HG03097 (cell line): ENCODE measurements around the gene ATCAY.
"Not testable (repeated sequence)": the region's sequence is repeated elsewhere in the genome, so short reads cannot be mapped to it uniquely, and the experiment has no call there.

Experiments
- ATAC-seq: cut with Tn5 transposase; IDR thresholded peaks from one replicate; pipeline ENCODE4 v1.9.1; 2021; ENCODE audit not compliant: unreplicated experiment, low FRiP score

Gene ATCAY

DNA sequence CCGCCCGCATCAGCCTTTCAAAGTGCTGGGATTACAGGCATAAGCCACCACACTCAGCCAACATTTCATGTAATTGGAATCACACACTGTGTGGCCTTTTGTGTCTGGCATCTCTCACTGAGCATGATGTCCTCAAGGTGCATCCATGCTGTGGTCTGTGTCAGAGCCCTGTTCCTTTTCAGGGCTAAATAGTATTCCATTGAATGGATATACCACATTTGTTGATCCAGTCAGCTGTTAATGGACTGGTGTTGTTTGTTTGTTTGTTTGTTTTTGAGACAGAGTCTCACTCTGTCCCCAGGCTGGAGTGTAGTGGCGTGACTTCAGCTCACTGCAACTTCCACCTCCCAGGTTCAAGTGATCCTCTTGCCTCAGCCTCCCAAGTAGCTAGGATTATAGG is 17.9 kb downstream of the ATCAY start:
- ATAC-seq = no peak

GRCh38 chr19:3899531-3900294 is 19.2 kb downstream of the ATCAY start:
- no peak for ATAC-seq

- ATAC-seq = no peak
Measured at GRCh38 chr19:3902317-3902973, 22.0 kb downstream of the ATCAY start.

- no peak for ATAC-seq
Measured at GRCh38 chr19:3904233-3904632, 23.7 kb downstream of the ATCAY start.

DNA sequence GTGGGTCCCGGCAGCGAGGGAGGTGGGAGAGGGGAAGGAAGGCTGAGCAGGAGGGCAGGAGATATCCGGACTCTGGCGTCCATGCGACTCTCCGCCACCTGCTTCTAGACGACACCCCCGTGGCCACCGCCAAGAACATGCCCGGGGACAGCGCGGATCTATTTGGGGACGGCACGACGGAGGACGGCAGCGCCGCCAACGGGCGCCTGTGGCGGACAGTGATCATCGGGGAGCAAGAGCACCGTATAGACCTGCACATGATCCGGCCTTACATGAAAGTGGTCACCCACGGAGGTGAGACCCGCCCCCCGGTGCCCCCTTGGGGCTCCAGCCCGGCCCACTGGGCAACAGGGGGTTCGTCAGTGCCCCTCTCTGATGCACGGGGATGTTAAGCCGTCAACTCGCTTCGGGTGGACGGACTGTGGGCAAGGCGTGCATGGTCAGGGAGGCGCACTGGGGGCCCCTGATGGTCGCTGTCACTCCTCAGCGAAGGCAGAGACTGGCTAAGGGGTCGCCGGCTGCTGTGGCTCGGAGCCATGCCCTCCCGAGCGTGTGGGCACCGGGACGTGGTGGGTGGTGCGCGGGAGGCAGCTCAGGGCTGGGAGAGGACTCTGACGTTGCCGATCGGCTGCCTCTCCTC is 27.3 kb downstream of the ATCAY start:
- no peak for ATAC-seq

GRCh38 chr19:3908266-3909054 is 28.0 kb downstream of the ATCAY start:
- ATAC-seq = no peak

GRCh38 chr19:3910105-3910504 is 29.6 kb downstream of the ATCAY start:
- ATAC-seq = no peak

DNA sequence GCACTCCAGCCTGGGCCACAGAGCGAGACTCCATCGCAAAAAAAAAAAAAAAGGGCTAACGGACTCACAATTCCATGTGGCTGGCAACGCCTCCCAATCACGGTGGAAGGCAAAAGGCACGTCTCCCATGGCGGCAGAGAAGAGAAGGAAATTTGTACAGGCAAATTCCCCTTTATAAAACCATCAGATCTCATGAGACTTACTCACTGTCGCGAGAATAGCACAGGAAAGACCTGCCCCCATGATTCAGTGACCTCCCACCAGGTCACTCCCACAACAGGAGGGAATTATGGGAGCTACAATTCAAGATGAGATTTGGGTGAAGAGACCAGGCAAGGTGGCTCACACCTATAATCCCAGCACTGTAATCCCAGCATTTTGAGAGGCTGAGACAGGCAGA is 33.7 kb downstream of the ATCAY start:
- no peak for ATAC-seq

DNA sequence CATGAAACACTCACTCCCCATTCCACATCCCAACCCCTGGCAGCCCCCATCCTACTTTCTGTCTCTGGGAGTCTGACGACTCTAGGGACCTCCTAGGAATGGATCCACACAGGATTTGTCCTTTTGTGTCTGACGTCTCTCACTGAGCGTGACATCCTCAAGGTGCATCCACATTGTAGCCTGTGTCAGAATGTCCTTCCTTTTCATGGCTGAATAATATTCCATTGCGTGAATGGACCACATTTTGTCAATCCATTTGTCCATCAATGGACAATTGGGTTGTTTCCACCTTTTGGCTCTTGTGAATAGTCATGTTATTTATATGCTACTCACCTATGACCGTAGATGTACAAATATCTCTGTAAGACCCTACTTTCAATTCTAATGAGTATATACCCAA is 35.5 kb downstream of the ATCAY start:
- no peak for ATAC-seq

GRCh38 chr19:3919793-3920192 is 39.3 kb downstream of the ATCAY start:
- no peak for ATAC-seq

DNA sequence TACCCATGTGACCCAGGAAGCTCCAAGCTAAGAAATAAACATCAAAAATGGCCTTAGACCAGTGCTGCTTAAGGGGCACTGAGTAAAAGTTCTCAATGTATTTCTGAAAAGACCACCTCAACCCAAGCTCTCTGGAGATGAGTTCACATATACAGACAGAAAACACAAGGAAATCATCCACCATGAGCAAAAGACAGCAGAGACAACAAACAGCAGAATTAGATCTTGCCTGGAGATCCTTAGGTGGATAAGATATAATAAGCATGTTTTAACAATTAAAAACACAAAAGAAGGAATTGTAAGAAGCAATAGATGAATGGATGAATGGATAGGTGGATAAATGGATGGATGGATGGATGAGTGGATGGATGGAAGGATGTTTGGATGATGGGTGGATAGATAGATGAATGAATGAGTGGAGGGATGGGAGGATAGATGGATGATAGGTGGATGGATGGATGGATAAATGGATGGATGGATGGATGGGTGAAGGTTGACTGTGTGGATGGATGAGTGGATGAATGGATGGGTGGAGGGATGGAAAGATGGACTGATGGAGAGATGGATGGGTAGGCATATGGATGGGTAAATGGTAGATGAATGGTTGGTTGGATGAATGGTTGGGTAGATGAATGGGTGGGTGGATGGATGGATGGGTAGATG is 42.7 kb downstream of the ATCAY start:
- ATAC-seq = no peak

GRCh38 chr19:3923912-3924311 is 43.4 kb downstream of the ATCAY start:
- ATAC-seq = no peak

DNA sequence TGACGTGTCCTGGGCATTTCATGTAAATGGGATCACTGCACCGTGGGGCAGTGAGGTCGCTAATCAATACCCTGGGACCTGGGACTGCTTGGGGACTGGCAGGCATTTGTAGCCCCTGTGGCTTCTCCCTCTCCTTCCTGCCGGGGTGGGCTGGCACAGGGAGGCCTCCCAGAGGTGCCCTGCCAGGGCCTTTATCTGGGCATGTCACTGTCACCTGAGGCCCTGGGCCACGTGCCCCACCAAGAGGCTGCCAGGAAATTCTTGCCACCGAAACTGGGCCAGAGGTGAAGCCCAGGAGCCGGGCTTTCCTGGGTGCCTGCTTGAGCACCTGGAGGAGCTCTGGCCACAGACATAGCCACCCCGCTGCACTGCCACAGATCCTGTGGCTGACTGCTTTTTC is 50.6 kb downstream of the ATCAY start:
- ATAC-seq = no peak

DNA sequence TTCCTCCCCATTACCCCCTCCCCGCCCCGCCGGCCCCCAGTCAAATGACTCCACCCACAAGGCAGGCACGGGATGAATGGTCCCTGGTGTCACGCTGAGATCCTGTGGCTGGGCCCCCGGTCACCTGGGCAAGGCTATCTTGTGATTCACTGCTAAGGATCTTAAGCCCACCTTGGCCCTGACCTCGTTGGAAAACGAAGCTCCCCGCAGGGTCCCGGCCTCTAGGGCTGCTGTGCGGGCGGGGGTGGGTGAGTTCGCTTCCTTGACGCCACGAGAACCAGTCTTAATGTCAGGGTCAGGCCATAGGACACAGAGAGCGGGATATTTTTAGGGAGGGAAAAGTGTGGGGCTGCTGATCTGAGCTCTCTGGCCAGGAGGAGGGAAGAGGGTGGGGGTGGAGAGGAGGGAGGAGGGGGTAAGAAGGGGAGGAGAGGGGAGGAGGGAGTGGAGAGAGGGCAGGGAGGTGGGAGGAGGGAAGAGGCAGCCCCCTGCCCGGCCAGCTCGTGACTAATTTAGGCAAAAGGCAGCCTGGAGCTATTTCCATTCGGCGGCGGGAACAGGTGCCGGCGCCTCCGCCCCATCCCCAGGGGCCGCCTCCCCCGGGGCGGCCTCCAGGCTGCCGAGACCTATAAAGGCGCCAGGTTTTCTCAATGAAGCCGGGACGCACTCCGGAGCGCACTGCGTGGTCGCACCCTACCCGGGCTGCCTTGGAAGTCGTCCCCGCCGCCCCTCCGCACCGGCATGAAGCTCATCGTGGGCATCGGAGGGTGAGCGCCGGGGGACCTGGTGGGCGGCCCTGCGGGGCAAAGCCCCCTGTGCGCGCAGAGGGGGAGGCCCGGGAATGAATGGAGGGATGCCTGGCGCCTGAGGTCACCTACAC is 52.7 kb downstream of the ATCAY start, which contains the start of gene NMRK2:
Gene NMRK2 (plus strand): TSS at position 139 of the 880 bp plus-strand sequence. CDS start 603 bp downstream, at position 742.
- ATAC-seq = no peak

DNA sequence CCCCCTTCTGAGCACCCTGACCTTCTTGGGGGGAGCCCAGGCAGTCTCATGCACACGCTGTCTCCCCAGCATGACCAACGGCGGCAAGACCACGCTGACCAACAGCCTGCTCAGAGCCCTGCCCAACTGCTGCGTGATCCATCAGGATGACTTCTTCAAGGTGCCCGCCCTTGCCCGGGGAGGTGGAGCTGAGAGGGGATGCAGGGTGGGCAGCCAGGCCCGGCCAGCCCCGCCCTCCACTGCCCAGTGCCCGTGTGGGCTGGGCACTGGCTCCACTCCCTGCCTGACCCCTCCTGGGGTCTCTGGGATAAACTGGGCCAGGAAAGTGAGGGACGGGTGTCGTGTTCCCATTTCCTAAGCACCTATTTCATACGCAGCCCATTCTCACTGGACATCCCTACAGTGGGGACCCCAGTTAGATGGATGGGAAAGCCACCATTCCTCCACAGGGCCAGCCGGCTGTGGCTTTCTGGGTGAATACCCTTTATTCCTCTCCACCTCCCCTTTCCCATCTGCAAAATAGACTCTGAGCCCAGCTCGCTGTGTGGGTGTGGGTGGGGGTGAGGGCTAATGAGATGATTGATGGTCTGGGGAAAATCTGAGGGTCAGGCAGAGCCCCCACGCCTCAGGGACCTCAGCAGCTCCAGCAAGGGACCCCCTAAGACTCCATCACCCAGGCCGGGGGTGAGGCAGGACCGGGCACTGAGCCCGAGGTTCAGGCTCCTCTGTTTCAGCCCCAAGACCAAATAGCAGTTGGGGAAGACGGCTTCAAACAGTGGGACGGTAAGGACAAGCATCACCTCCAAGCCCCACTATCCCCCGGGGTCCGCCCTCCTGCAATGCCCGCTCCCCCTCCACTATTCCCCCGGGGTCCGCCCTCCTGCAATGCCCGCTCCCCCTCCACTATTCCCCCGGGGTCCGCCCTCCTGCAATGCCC is 56.3 kb downstream of the ATCAY start:
- ATAC-seq = no peak

GRCh38 chr19:3938300-3938950 is 57.9 kb downstream of the ATCAY start:
- ATAC-seq = not testable (repeated sequence)

DNA sequence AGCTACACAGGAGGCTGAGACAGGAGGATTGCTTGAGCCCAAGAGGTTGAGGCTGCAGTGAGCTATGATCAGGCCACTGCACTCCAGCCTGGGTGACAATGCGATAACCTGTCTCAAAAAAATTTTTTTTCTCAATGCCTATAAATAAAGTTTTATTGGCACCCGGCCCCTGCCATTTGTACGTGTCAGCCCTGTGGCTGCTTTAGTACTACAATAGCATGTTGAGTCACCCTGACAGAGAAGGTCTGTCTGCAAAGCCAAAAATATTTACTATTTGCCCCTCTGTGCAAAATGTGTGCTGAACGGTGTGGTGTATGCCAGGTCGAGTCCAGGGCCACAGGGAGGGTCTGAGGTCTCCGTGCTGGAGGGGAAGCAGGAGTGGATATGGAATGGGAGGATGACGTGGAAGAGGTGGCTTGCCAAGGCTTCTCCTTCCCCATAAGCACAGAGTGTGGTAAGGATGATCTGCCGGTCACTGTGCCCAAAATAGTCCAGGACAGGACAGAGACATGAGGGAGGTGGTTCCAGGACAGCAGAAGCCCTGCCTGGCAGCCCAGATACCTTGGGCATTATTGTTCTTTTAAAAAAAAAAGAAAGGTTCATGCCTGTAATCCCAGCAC is 62.4 kb downstream of the ATCAY start:
- ATAC-seq = no peak
